ENCODE results near the gene COG8. TPM values are rescaled to one million over a fixed set of nuclear protein-coding genes. Genes with fewer than 3 reads are reported as not detected.

The COG8 gene
- total RNA-seq, 1 donor from 2014 or later: 32.3 TPM

DNA sequence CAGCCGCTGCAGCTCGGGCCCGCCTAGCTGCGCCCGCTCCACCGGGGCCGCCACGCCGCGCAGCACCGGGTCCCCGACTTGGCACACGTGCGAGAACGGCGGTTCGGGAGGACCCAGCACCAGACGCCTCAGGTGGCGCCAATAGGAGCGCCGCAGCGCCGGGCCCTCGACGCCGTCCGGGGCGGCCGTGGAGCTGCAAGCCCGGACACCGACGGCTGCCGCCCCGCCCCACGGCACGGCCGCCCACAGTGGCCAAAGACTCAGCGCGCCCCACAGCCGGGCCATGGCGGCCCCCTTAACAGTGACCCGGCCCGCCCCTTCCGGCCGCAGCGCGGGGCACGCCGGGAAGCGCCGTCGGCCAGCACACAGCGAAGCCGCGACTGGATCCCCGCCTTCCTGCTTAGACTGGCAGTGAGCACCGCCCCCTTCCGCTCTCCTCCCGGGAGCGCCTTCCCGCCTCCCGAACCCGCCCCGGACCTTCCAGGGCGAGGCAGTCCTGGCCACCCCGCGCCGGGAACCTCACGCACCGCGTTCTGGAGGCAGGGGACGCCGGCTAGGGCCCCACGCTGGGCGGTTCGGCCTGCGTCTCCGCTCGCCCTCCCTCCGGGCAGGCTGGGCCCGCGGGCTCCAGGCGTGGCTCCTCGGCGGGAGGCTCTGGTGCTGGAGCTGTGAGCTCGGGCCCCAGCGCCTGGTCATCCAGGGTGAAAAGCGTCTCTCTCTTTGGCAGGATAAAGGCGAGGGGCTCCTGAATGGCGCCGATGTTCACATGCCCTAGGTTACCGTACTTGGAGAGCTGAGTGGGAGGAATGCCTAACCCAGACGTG, 8.9 kb downstream of the COG8 start, which contains the start of gene PDF:
Gene PDF (minus strand): TSS at position 303 of the 824 bp plus-strand sequence. CDS start 18 bp downstream, at position 285.
- H3K9me3 ChIP-seq: no peaks in the 10 kb centered on the region
- TF ChIP-seq, protein P1, sequence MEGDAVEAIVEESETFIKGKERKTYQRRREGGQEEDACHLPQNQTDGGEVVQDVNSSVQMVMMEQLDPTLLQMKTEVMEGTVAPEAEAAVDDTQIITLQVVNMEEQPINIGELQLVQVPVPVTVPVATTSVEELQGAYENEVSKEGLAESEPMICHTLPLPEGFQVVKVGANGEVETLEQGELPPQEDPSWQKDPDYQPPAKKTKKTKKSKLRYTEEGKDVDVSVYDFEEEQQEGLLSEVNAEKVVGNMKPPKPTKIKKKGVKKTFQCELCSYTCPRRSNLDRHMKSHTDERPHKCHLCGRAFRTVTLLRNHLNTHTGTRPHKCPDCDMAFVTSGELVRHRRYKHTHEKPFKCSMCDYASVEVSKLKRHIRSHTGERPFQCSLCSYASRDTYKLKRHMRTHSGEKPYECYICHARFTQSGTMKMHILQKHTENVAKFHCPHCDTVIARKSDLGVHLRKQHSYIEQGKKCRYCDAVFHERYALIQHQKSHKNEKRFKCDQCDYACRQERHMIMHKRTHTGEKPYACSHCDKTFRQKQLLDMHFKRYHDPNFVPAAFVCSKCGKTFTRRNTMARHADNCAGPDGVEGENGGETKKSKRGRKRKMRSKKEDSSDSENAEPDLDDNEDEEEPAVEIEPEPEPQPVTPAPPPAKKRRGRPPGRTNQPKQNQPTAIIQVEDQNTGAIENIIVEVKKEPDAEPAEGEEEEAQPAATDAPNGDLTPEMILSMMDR (IDR thresholded peaks at IDR 0.05): no peak
- ATAC-seq: peak; percentile 98
- peaks cover 27% of the 10 kb centered on the region for H3K4me1 ChIP-seq
- no peaks in the 10 kb centered on the region for H3K27me3 ChIP-seq
- peak; percentile 97 for DNase-seq
- peaks cover 70% of the 10 kb centered on the region for H3K36me3 ChIP-seq
- intact Hi-C loops (cut with DNase I): no loop called here
- peak within 1 kb of the TSS; percentile 91 for H3K27ac ChIP-seq
- H3K4me3 ChIP-seq: peak within 1 kb of the TSS; percentile 85

- DNase-seq: peak; percentile 75
- H3K4me3 ChIP-seq: peak overlapping the region; percentile 85
- peak overlapping the region; percentile 91 for H3K27ac ChIP-seq
- H3K4me1 ChIP-seq: peaks cover 27% of the 10 kb centered on the region
- peak; percentile 56 for ATAC-seq
- TF ChIP-seq, protein P1 (IDR thresholded peaks at IDR 0.05): no peak
- peaks cover 68% of the 10 kb centered on the region for H3K36me3 ChIP-seq
- intact Hi-C loops (cut with DNase I): no loop called here
- H3K27me3 ChIP-seq: no peaks in the 10 kb centered on the region
- no peaks in the 10 kb centered on the region for H3K9me3 ChIP-seq
Observed at GRCh38 chr16:69329369-69330285, 9.7 kb downstream of the COG8 start.

DNA sequence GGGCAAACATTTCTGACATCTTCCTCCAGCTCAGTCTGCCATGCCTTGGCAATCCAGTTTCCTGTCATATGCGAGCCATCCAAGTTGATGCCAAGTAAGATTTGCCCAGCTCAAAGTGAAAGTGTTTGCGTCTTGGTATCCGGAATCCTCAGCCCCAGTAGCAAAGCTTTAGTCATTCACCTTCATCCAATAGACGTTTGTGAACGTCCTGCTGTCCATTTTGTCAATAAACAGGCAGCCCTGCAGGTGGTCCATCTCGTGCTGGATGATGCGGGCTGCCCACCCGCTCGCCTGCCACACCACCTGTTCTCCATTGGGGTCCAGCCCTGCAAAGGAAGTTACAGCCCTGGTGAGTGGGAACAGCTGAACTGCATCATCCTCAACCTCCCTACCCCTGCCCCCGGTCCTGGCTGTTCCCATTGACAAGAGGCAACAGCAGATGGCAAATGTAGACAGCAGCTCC, 10.5 kb downstream of the COG8 start:
- Histone ChIP-seq H3K27ac (no peak overlapping the region), H3K4me3 (peak overlapping the region; percentile 85), H3K4me1 (peaks cover 32% of the 10 kb centered on the region), H3K9me3 (no peaks in the 10 kb centered on the region), H3K36me3 (peaks cover 68% of the 10 kb centered on the region), H3K27me3 (no peaks in the 10 kb centered on the region)
- DNase-seq: no peak
- ATAC-seq: no peak
- intact Hi-C loops (cut with DNase I): no loop called here
- TF ChIP-seq, protein P1 (IDR thresholded peaks at IDR 0.05): no peak

GRCh38 chr16:69327585-69328310, 11.6 kb downstream of the COG8 start:
- no peak overlapping the region for H3K27ac ChIP-seq

More at GRCh38 chr16:69327585-69328310, 11.6 kb downstream of the COG8 start:
- Histone ChIP-seq H3K27me3 (no peaks in the 10 kb centered on the region), H3K9me3 (no peaks in the 10 kb centered on the region), H3K36me3 (peaks cover 68% of the 10 kb centered on the region), H3K4me3 (no peak overlapping the region), H3K4me1 (peaks cover 33% of the 10 kb centered on the region)
- no peak for DNase-seq
- TF ChIP-seq, protein P1 (IDR thresholded peaks at IDR 0.05): no peak
- intact Hi-C loops (cut with DNase I): no loop called here
- no peak for ATAC-seq
